BE2C (cell line): ENCODE measurements around the gene AMOTL2.

Experiments used
- DNase-seq: peaks from one replicate; pipeline ENCODE4 v3.0.0-alpha.2; 2020
- H3K27me3 ChIP-seq: fragments of 250-450 bp; sonication (Bioruptor Pico); 2 replicates; pipeline ENCODE4 v1.5.1; 2020; ENCODE audit warnings: mild to moderate bottlenecking
- H3K36me3 ChIP-seq: fragments of 250-450 bp; sonication (Bioruptor Pico); 2 replicates; pipeline ENCODE4 v1.5.1; 2020; ENCODE audit warnings: mild to moderate bottlenecking
- H3K4me1 ChIP-seq: fragments of 250-450 bp; sonication (Bioruptor Pico); 2 replicates; pipeline ENCODE4 v1.5.1; 2020
- H3K4me3 ChIP-seq: 2 replicates; pipeline ENCODE4 v1.5.1; 2011; ENCODE audit warnings: low read depth, low read length
- H3K9me3 ChIP-seq: fragments of 250-450 bp; sonication (Bioruptor Pico); 2 replicates; pipeline ENCODE4 v1.5.1; 2020
- CTCF ChIP-seq: IDR thresholded peaks from 2 replicates; pipeline ENCODE4 v1.5.1; 2012; ENCODE audit warnings: mild to moderate bottlenecking, low read depth, low read length

AMOTL2 gene

GRCh38 chr3:134337071-134337482 is 37.2 kb downstream of the AMOTL2 start:
- no peak overlapping the region for H3K4me3 ChIP-seq
- no peaks in the 10 kb centered on the region for H3K27me3 ChIP-seq
- H3K4me1 ChIP-seq, result no peaks in the 10 kb centered on the region
- DNase-seq, result no peak
- H3K36me3 ChIP-seq, result no peaks in the 10 kb centered on the region
- H3K9me3 ChIP-seq, result no peaks in the 10 kb centered on the region
- TF ChIP-seq CTCF, result no peak

- no peaks in the 10 kb centered on the region for H3K4me1 ChIP-seq
- no peaks in the 10 kb centered on the region for H3K36me3 ChIP-seq
- no peaks in the 10 kb centered on the region for H3K9me3 ChIP-seq
- no peaks in the 10 kb centered on the region for H3K27me3 ChIP-seq
- no peak overlapping the region for H3K4me3 ChIP-seq
- no peak for DNase-seq
- TF ChIP-seq CTCF, result no peak
Observed at GRCh38 chr3:134336587-134336986, 37.7 kb downstream of the AMOTL2 start.

- no peaks in the 10 kb centered on the region for H3K4me1 ChIP-seq
- DNase-seq, result no peak
Observed at GRCh38 chr3:134334901-134335280, 39.4 kb downstream of the AMOTL2 start.

GRCh38 chr3:134334231-134334900 is 39.9 kb downstream of the AMOTL2 start:
- no peaks in the 10 kb centered on the region for H3K27me3 ChIP-seq

More at GRCh38 chr3:134334901-134335280, 39.4 kb downstream of the AMOTL2 start:
- no peak overlapping the region for H3K4me3 ChIP-seq
- H3K27me3 ChIP-seq, result no peaks in the 10 kb centered on the region
- H3K9me3 ChIP-seq, result no peaks in the 10 kb centered on the region
- H3K36me3 ChIP-seq, result no peaks in the 10 kb centered on the region
- no peak for TF ChIP-seq CTCF

GRCh38 chr3:134333522-134334181 is 40.6 kb downstream of the AMOTL2 start:
- H3K27me3 ChIP-seq, result no peaks in the 10 kb centered on the region
- no peak overlapping the region for H3K4me3 ChIP-seq
- no peak for TF ChIP-seq CTCF
- H3K9me3 ChIP-seq, result no peaks in the 10 kb centered on the region
- H3K36me3 ChIP-seq, result no peaks in the 10 kb centered on the region
- H3K4me1 ChIP-seq, result no peaks in the 10 kb centered on the region
- no peak for DNase-seq

More at GRCh38 chr3:134334231-134334900, 39.9 kb downstream of the AMOTL2 start:
- no peak for TF ChIP-seq CTCF
- no peak for DNase-seq
- Histone ChIP-seq H3K9me3 (no peaks in the 10 kb centered on the region), H3K4me1 (no peaks in the 10 kb centered on the region), H3K36me3 (no peaks in the 10 kb centered on the region), H3K4me3 (no peak overlapping the region)

GRCh38 chr3:134332344-134332743 is 41.9 kb downstream of the AMOTL2 start:
- no peak for TF ChIP-seq CTCF
- no peaks in the 10 kb centered on the region for H3K27me3 ChIP-seq
- DNase-seq, result no peak
- H3K4me3 ChIP-seq, result no peak overlapping the region
- no peaks in the 10 kb centered on the region for H3K36me3 ChIP-seq
- no peaks in the 10 kb centered on the region for H3K4me1 ChIP-seq
- no peaks in the 10 kb centered on the region for H3K9me3 ChIP-seq
